Retinal pigment epithelial cell (primary cell): ENCODE results near the gene ANKRD29.

Experiments used
- DNase-seq: peaks from one replicate; pipeline ENCODE4 v3.0.0-alpha.2; 2010; ENCODE audit warnings: low read depth
- H3K4me3 ChIP-seq: 2 replicates; pipeline ENCODE4 v1.5.1; 2011; ENCODE audit warnings: mild to moderate bottlenecking, low read length, control low read depth, moderate library complexity
- TF ChIP-seq, protein P1 (sequence below): conservative IDR thresholded peaks from 2 replicates; pipeline ENCODE4 v1.5.1; 2011; ENCODE audit warnings: low read depth, low read length, control low read depth, inconsistent platforms

The ANKRD29 gene

GRCh38 chr18:23608211-23608610 lies 54.5 kb downstream of the ANKRD29 start:
- no peak for DNase-seq
- TF ChIP-seq, protein P1, sequence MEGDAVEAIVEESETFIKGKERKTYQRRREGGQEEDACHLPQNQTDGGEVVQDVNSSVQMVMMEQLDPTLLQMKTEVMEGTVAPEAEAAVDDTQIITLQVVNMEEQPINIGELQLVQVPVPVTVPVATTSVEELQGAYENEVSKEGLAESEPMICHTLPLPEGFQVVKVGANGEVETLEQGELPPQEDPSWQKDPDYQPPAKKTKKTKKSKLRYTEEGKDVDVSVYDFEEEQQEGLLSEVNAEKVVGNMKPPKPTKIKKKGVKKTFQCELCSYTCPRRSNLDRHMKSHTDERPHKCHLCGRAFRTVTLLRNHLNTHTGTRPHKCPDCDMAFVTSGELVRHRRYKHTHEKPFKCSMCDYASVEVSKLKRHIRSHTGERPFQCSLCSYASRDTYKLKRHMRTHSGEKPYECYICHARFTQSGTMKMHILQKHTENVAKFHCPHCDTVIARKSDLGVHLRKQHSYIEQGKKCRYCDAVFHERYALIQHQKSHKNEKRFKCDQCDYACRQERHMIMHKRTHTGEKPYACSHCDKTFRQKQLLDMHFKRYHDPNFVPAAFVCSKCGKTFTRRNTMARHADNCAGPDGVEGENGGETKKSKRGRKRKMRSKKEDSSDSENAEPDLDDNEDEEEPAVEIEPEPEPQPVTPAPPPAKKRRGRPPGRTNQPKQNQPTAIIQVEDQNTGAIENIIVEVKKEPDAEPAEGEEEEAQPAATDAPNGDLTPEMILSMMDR = no peak
- no peak overlapping the region for H3K4me3 ChIP-seq

- no peak for DNase-seq
- H3K4me3 ChIP-seq = no peak overlapping the region
- TF ChIP-seq, protein P1 = no peak
Measured at GRCh38 chr18:23605941-23606340, 56.8 kb downstream of the ANKRD29 start.

DNA sequence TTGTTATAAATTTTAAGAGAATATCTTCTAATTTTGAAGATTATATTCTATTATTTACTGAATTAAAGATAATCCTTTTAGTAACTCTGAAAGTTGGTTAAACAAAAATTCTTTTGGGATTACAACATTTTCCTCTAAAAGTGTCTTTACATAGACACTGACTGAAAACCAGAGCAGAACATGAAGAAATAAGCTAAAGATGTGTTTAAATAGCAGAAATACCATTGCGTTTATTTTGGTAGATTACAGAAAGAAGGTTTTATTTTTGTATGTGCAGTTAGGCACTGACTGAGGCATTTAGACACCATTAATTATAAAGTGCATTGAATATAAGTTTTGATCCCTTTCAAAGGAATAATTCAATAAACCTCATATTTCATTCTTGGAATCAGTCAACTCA lies 62.9 kb downstream of the ANKRD29 start:
- no peak overlapping the region for H3K4me3 ChIP-seq
- TF ChIP-seq, protein P1 = no peak
- no peak for DNase-seq

- TF ChIP-seq, protein P1 = no peak
- no peak overlapping the region for H3K4me3 ChIP-seq
- DNase-seq = no peak
Measured at GRCh38 chr18:23596183-23596582, 66.5 kb downstream of the ANKRD29 start.

DNA sequence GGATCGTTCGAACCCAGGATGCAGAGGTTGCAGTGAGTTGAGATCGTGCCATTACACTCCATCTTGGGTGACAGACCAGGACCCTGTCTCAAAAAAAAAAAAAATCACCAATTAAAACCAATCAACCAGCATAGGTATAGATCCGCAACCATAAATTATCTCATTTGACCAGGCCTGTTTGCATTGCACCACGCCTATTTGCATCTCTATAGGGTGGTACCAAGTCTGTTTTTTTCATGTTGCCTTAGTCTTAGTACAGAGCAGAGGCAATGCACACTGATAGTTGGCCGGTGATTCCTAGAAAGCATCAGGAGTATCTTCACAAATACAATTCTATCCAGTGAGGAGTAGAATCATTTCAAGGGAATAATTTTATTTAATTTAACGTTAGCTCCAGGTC lies 67.1 kb downstream of the ANKRD29 start:
- TF ChIP-seq, protein P1 = no peak
- H3K4me3 ChIP-seq = no peak overlapping the region
- DNase-seq = no peak

GRCh38 chr18:23593720-23594119 lies 69.0 kb downstream of the ANKRD29 start:
- no peak for DNase-seq
- TF ChIP-seq, protein P1 = no peak
- no peak overlapping the region for H3K4me3 ChIP-seq

DNA sequence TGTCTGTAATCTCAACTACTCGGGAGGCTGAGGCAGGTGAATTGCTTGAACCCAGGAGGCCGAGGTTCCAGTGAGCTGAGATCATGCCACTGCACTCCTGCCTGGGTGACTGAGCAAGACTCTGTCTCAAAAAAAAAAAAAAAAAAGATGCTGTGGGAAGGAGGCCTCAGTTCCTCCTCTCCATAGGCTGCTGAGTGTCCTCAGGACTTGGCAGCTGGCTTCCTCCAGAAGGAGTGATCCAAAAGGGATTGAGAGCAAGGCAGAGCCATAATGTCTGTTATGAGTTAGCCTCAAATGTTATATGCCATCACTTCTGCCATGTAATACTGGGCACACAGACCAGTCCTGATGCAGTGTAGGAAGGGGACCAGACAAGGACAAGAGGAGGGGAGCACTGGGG lies 69.8 kb downstream of the ANKRD29 start:
- H3K4me3 ChIP-seq = no peak overlapping the region
- TF ChIP-seq, protein P1 = no peak
- DNase-seq = no peak
